CD4-positive, alpha-beta T cell treated with Interferon gamma for 1 hour (primary cell): ENCODE data around the gene LGALS4.
"Not testable (repeated sequence)": the region's sequence is repeated elsewhere in the genome, so short reads cannot be mapped to it uniquely, and the experiment has no call there.

ENCODE experiments used
- DNase-seq: peaks from one replicate; pipeline ENCODE4 v3.0.0-alpha.2; 2020

Gene LGALS4

DNA sequence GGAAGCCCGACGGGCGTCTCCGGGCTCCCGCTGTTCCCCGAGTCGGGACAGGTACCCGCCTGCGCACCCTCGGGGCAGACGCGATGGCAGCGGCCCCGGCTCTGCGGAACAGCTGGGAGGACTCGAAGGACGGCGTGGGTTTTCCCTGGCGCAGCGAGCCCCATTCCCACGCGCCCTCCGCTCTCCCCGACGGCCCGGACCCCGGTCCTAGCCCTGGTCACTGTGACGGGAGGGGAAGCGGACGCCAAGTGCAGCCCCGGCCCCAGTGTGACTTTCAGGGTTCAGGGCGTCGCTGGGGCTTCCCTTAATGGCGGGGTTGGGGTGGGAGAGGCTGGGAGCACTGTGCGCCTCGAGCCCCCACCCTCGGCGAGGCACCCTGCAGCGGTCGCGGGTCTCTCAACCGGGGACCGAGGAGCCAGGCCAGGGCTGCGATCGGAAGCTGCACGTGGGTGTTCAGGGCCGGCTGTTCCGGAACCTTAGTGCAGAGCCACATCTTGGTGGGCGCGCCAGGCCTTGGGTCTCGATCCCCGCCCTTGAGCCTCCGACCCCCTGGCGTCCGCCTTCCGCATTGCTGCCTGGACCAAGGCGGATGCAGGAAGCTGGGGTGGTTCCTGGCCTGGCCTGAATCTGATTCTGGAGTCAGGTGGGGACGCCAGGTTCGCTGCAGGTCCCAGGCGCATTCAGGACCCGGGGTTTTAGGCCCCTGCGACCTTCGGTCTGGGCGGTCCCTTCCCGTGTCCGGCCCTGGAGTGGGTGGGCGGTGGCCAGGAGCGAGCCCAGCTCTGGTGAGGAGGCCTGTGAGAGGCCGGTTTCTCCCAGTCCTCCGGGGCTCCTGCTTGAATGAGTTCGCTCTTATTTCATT, 20.3 kb downstream of the LGALS4 start:
- peak; percentile 39 for DNase-seq

DNA sequence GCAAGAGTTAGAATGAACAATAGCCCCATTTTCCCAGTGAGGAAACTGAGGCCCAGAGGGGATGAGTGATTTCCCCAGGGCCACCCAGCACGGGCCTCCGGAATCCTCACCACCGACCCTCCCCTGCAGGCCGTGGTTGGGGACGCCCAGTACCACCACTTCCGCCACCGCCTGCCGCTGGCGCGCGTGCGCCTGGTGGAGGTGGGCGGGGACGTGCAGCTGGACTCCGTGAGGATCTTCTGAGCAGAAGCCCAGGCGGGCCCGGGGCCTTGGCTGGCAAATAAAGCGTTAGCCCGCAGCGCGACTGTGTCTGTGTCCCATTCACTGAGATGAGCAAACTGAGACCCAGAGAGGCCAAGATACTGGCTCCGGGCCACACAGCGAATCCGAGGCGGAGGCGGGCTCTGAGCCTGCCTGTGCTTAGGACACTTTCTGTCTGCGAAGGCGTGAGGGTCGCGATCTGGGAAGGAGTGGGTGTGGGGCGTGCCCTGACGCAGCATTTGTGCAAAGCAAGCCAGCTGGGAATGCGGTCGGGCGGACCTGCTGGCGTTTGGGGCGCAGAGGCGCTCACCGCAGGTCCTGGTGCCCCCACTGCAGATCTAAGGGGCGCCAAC, 21.2 kb downstream of the LGALS4 start:
- DNase-seq, result not testable (repeated sequence)

DNA sequence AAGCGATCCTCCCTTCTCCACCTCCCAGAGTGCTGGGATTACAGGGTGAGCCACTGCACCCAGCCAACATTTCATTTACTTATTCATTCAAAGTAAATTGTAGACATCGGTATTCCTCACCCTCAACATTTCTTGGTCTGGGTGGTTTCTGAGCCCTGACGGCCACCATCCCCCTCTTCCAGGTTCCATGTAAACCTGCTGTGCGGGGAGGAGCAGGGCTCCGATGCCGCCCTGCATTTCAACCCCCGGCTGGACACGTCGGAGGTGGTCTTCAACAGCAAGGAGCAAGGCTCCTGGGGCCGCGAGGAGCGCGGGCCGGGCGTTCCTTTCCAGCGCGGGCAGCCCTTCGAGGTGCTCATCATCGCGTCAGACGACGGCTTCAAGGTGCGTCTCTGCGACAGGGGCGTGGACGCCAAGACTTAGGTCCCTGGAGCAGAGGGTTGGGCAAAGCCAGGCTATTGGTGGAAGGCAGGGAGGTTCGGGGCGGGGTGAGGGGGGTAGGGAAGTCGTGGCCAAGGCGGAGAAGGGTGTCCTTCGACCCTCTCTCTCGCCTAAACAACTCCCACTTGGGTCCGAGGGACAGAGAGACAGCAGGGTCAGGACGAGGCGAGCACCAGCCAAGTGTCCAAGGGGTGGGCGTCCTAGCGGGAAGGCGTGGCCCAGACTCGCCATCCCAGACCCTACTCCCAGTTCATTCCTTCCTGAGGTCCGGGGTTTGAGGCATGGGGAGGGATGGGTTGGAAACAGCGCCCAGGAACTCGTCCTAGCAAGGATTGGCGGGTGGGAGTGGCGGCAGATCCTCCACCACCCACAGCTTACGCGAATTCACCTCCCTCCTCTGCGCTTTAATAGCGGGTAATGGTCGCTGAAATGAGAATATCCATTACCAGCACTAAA, 22.0 kb downstream of the LGALS4 start:
- not testable (repeated sequence) for DNase-seq

DNA sequence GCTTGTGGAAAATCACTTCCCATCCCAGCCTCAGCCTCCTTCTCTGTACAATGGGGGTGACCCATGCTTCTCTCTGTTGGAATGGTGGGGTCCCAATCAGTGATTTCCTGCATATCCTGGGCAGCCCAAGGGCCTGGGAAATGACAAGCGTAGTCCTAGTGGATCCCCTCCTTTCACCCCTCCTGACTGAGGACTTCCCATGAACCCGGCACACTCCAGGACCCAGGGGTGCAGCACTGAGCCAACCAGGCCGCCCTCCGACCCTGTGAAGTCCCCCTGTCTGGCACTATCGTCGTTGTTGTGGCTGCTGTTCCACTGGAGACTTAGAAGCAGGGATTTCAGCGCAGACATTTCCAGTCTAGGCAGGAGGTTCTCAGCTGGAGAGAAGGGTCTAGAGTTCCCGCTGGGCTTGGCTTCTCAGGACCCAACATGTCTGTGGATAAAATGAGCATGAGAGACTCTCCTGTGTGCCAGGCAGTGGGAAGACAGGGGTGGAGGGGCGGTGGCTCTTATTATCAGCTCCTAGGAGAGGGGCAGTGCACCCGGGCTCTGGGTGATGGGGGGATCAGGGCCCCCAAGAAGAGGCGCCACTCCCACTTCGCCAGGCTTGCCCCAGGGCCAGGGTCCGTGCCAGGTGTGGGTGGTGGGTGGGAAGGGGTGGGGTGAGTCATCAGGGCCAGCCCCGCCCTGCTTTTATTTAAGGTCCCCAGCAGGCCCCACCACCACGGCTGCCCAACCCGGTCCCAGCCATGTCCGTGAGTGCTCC, 24.1 kb downstream of the LGALS4 start, which contains the start of gene LGALS7B:
TSS of gene LGALS7B (plus strand) at position 723 of the 766 bp plus-strand sequence. CDS start at position 750, 27 bp downstream.
- no peak for DNase-seq

DNA sequence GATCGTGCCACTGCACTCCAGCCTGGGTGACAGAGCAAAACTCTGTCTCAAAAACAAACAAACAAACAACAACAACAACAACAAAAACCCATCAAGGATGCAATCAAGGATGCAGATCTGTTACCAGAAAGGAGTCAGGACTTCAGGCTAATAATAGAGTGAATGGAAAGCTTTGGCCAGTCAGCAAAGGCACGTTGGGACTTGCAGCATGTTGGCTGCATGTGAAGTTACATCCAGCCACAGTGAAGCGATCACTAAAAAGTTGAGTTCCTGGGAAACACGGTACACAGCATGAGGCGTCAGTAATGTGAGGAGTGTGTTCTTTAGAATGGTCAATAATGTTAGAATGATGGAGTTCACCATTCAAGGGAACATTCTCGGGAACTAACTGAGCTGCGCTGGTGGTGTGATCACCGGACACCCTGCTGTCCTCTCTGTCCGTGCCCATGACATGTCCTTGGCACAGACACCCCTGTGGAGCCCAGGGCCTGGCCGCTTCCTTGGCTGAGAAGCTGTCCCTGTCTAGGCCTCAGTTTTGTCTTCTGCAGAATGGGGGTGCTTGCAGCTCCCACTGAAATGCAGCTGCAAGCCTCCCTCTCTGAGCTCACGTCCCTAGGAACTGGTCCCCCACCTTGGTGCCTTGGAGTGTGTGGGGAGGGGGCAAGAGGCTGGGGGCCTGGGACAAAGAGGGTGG, 26.0 kb downstream of the LGALS4 start:
- no peak for DNase-seq

DNA sequence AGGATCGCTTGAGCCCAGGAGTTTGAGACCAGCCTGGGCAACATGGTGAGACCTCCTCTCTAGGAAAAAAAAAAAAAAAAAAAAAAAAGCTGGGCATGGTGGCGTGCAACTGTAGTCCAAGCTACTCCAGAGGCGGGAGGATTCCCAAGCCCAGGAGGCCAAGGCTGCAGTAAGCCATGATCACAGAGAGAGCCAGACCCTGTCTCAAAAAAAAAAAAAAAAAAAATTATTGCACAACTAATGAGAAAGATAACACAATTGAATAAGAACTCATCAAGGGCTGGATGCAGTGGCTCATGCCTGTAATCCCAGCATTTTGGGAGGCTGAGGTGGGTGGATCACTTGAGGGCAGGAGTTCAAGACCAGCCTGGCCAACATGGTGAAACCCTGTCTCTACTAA, 26.7 kb downstream of the LGALS4 start:
- DNase-seq, result not testable (repeated sequence)

DNA sequence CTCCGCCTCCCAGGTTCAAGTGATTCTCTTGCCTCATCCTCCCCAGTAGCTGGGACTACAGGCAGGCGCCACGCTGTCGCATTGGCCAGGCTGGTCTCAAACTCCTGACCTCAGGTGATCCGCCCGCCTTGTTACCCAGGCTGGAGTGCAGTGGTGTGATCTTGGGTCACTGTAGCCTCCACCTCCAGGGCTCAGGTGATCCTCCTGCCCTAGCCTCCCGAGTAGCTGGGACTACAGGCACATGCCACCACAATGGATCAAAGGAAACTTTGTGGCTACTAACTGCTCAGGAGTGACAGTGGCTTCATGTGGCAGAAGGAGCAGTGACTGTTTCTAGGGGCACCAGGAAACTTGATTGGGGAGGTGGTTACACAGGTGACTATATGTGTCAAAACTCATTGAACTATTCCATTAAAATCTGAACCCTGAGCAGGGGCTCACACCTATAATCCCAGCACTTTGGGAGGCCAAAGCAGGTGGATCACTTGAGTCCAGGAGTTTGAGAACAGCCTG, 27.5 kb downstream of the LGALS4 start:
- DNase-seq, result no peak

DNA sequence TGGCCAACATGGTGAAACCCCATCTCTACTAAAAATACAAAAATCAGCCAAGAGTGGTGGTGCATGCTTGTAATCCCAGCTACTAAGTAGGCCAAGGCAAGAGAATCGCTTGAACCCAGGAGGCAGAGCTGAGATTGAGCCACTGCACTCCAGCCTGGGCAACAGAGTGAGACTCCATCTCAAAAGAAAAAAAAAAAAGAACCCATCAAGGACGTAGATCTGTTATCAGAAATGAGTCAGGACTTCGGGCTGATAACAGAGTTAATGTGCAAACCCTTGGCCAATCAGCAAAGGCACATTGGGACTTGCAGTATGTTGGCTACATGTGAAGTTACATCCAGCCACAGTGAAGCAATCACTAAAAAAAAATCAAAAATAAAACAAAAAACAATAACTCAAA, 28.5 kb downstream of the LGALS4 start:
- no peak for DNase-seq

DNA sequence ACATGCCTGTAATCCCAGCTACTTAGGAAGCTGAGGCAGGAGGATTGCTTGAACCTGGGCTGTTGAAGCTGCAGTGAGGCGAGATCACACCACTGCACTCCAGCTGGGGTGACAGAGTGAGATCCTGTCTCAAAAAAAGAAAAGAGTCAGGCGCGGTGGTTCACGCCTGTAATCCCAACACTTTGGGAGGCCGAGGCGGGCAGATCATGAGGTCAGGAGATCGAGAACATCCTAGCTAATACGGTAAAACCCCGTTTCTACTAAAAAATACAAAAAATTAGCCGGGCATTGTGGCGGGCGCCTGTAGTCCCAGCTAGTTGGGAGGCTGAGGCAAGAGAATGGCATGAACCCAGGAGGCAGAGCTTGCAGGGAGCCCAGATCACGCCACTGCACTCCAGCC, 30.5 kb downstream of the LGALS4 start:
- DNase-seq, result not testable (repeated sequence)

DNA sequence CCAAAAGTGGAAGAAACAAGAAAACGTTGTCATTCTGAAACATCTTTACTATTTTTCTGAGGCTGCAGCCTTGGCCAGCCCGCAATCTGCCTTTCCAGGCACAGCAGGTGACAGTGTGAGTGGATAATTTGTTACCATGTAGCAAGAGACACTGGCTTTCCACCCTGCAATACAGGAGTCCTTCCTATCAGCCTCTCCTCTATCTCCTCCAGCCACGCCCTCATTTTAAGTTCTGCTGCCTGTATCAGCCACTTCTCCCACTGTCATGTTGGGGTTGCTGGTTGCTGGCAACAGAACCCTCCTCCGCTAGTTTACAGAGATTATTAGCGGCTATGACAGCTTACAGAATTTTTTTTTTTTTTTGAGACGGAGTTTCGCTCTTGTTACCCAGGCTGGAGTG, 31.7 kb downstream of the LGALS4 start:
- DNase-seq, result no peak

DNA sequence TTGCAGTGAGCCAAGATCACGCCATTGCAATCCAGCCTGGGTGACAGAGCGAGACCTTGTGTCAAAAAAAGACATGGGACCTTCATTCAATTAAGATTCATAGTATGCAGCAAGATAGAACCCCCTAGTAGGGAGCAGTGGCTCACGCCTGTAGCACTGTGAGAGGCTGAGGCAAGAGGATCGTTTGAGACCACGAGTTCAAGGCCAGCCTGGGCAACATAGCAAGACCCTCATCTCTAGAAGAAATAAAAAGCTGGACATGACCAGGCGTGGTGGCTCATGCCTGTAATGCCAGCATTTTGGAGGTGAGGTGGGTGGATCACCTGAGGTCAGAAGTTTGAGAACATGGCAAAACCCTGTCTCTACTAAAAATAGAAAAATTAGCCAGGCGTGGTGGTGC, 32.3 kb downstream of the LGALS4 start:
- no peak for DNase-seq

DNA sequence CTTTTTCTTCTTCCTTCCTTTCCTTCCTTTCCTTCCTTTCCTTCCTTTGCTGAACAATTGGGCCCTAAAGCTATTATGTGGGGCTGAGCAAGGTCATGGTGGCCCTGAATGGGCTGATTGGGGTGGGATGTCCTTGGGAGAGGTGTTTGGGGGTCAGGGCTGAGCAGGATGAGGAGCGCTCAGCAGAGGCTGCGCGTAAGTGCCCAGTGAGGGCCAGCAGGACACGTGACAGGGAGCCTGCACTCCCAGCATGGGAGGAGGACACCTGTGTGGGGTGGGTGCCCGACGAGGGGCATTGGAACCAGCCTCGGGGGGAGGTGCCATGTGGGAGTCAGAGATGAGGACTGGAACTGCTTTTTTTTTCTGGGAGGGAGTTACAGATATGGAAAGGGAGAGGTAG, 34.0 kb downstream of the LGALS4 start:
- no peak for DNase-seq

DNA sequence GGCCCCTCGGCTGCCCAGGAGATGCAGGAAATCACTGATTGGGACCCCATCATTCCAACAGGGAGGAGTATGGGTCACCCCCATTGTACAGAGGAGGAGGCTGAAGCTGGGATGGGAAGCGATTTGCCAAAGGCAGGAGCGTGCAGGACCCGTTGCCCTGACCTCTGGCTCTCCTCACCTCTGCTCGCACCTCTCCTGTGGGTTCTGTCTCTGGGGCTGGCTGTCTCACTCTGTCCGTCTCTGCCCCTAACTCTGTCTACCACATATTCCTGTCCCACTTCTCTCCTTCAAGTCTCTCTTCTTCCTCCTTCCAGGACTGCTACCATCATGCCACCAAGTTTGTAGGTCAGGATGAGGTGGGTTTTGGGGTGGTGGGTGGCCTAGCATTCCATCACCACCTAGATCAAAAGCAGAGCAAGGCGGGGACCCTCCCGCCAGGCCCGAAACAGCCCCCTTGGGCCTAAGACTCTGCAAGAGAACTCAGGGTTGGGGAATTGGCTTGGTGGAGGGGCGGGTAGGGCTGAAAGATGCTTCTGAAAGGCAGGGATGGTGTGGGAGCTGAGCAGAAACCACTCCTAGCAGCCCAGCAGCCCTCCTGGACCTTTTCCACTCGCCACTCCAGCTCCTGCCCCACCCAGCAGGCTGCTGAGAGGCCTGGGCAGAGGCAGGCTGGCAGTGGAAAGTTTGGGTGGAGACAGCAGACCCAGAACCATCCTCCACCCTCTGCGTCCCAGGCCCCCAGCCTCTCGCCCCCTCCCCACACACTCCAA, 38.4 kb downstream of the LGALS4 start:
- no peak for DNase-seq

DNA sequence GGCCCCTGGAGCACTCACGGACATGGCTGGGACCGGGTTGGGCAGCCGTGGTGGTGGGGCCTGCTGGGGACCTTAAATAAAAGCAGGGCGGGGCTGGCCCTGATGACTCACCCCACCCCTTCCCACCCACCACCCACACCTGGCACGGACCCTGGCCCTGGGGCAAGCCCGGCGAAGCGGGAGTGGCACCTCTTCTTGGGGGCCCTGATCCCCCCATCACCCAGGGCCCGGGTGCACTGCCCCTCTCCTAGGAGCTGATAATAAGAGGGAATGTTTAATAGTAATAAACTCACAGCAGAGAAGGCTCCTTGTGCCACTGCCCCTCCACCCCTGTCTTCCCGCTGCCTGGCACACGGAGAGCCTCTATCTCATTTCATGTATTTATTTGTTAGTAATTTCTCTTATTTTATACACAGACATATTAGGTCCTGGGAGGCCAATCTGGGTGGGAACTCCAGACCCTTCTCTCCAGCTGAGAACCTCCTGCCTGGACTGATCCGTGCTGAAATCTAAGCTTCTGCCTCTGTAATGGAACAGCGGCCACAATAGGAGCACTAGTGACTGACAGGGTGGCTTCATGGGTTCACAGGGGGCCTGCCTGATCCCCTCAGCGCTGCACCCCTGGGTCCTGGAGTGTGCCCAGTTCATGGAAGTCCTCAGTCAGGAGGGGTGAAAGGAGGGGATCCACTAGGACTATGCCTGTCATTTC, 39.1 kb downstream of the LGALS4 start, which contains the start of gene LGALS7:
TSS of gene LGALS7 (minus strand) at position 49 of the 709 bp plus-strand sequence. CDS start at position 24, 25 bp downstream.
- DNase-seq, result no peak

DNA sequence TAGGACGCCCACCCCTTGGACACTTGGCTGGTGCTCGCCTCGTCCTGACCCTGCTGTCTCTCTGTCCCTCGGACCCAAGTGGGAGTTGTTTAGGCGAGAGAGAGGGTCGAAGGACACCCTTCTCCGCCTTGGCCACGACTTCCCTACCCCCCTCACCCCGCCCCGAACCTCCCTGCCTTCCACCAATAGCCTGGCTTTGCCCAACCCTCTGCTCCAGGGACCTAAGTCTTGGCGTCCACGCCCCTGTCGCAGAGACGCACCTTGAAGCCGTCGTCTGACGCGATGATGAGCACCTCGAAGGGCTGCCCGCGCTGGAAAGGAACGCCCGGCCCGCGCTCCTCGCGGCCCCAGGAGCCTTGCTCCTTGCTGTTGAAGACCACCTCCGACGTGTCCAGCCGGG, 41.2 kb downstream of the LGALS4 start:
- DNase-seq, result not testable (repeated sequence)

DNA sequence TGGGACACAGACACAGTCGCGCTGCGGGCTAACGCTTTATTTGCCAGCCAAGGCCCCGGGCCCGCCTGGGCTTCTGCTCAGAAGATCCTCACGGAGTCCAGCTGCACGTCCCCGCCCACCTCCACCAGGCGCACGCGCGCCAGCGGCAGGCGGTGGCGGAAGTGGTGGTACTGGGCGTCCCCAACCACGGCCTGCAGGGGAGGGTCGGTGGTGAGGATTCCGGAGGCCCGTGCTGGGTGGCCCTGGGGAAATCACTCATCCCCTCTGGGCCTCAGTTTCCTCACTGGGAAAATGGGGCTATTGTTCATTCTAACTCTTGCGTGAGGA, 41.8 kb downstream of the LGALS4 start:
- DNase-seq, result not testable (repeated sequence)

DNA sequence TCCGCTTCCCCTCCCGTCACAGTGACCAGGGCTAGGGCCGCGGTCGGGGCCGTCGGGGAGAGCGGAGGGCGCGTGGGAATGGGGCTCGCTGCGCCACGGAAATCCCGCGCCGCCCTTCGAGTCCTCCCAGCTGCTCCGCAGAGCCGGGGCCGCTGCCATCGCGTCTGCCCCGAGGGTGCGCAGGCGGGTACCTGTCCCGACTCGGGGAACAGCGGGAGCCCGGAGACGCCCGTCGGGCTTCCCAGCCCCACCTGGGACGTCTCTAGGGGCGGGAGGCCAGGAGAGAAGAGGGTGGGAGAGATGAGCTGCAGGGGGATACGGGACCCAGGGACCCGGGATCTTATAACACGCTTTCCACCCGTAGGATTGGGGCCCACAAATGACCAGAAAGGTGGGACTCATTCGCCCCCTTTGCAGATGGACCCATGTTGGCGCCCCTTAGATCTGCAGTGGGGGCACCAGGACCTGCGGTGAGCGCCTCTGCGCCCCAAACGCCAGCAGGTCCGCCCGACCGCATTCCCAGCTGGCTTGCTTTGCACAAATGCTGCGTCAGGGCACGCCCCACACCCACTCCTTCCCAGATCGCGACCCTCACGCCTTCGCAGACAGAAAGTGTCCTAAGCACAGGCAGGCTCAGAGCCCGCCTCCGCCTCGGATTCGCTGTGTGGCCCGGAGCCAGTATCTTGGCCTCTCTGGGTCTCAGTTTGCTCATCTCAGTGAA, 42.4 kb downstream of the LGALS4 start:
- DNase-seq, result not testable (repeated sequence)

DNA sequence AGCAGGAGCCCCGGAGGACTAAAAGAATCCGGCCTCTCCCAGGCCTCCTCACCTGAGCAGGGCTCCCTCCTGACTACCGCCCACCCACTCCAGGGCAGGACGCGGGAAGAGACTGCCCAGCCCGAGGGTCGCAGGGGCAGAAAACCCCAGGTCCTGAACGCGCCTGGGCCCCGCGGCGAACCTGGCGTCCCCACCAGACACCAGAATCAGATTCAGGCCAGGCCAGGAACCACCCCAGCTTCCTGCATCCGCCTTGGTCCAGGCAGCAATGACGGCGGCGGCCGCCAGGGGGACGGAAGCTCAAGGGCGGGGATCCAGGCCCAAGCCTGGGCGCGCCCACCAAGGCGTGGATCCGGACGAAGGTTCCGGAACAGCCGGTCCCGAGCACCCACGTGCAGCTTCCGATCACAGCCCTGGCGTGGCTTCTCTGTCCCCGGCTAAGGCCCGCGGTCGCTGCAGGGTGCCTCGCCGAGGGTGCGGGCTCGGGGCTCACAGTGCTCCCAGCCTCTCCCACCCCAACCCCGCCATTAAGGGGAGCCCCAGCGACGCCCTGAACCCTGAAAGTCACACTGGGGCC, 43.0 kb downstream of the LGALS4 start:
- DNase-seq, result peak; percentile 88
